Progenitor cell of endocrine pancreas (in vitro differentiated cells): Measurements from ENCODE around the gene GOLM1. TPM values are rescaled to one million over a fixed set of nuclear protein-coding genes. Genes with fewer than 3 reads are reported as not detected.
A peak's percentile ranks its signal among the peaks of the same experiment; 100 is the strongest.
"Not testable (repeated sequence)": the region's sequence is repeated elsewhere in the genome, so short reads cannot be mapped to it uniquely, and the experiment has no call there.

Experiments
- DNase-seq: peaks from one replicate; pipeline ENCODE4 v3.0.0; 2021; ENCODE audit warnings: low spot score; ENCODE audit not compliant: unreplicated experiment
- H3K27ac Mint-ChIP-seq: 2 replicates; pipeline ENCODE4 v1.8.0; 2021; ENCODE audit warnings: mild to moderate bottlenecking, moderate library complexity, mixed read lengths
- H3K27me3 Mint-ChIP-seq: 2 replicates; pipeline ENCODE4 v1.8.0; 2021; ENCODE audit warnings: mixed read lengths
- H3K36me3 Mint-ChIP-seq: 2 replicates; pipeline ENCODE4 v1.8.0; 2022; ENCODE audit warnings: mixed read lengths; ENCODE audit not compliant: insufficient read depth
- H3K4me1 Mint-ChIP-seq: 2 replicates; pipeline ENCODE4 v1.8.0; 2021; ENCODE audit warnings: low read depth, mixed read lengths
- H3K4me3 Mint-ChIP-seq: 2 replicates; pipeline ENCODE4 v1.8.0; 2021; ENCODE audit warnings: low read depth, mild to moderate bottlenecking, moderate library complexity, mixed read lengths
- H3K9me3 Mint-ChIP-seq: 2 replicates; pipeline ENCODE4 v1.8.0; 2021; ENCODE audit warnings: low read depth, mixed read lengths
- total RNA-seq: library from RNA; stranded (reverse); gene quantifications from 2 replicates; pipeline ENCODE4 v1.2.1, GENCODE V29; 2021
- TF ChIP-seq, protein P1 (sequence below): fragments of 200-600 bp; sonication (generic); IDR thresholded peaks from one replicate; pipeline ENCODE4 v1.5.0; 2021; ENCODE audit warnings: antibody characterized with exemption, mild to moderate bottlenecking; ENCODE audit not compliant: unreplicated experiment

GOLM1 gene
- total RNA-seq, 1 donor from 2014 or later, result 104 TPM

DNA sequence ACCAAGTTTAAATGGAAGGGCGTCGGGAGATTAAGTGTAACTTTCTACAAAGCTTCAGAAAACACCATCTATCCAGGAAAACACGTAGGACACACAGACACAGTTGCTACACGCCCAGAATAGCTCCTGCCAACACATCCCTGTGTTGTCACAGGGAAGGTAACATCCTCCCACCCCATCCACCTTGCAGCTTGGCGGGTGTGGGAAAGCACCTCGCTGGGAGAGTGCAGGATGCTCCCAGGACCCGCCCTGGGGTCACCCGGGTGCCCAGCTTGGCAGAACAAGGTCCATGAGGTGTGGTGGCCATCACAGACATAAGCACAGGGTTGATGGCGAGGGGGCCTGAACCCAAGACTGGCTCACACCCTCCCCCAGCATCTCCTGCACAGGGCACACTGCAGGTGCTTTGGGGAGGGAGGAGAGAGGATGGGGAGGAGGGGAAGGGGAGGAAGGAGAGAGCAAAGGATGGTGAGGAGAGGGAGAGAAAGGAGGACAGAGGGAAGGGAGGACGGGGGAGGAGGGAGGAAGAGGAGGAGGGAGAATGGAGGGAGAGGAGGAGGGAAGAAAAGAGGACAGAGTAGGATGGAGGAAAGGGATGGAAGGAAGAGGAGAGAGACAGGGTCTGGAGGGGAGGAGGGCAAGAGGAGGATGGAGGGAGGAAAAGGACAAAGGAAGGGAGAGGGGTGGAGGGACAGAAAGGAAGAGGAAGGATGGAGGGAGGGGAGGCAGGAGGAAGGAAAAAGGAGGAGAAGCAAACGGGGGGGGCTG lies 37.2 kb downstream of the GOLM1 start:
- DNase-seq, result no peak
- no peaks in the 10 kb centered on the region for H3K9me3 Mint-ChIP-seq
- H3K27me3 Mint-ChIP-seq, result no peaks in the 10 kb centered on the region
- peaks cover 12% of the 10 kb centered on the region for H3K4me1 Mint-ChIP-seq
- TF ChIP-seq, protein P1, sequence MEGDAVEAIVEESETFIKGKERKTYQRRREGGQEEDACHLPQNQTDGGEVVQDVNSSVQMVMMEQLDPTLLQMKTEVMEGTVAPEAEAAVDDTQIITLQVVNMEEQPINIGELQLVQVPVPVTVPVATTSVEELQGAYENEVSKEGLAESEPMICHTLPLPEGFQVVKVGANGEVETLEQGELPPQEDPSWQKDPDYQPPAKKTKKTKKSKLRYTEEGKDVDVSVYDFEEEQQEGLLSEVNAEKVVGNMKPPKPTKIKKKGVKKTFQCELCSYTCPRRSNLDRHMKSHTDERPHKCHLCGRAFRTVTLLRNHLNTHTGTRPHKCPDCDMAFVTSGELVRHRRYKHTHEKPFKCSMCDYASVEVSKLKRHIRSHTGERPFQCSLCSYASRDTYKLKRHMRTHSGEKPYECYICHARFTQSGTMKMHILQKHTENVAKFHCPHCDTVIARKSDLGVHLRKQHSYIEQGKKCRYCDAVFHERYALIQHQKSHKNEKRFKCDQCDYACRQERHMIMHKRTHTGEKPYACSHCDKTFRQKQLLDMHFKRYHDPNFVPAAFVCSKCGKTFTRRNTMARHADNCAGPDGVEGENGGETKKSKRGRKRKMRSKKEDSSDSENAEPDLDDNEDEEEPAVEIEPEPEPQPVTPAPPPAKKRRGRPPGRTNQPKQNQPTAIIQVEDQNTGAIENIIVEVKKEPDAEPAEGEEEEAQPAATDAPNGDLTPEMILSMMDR, result no peak
- H3K4me3 Mint-ChIP-seq, result no peak overlapping the region
- no peak overlapping the region for H3K27ac Mint-ChIP-seq
- H3K36me3 Mint-ChIP-seq, result peaks cover 9% of the 10 kb centered on the region

DNA sequence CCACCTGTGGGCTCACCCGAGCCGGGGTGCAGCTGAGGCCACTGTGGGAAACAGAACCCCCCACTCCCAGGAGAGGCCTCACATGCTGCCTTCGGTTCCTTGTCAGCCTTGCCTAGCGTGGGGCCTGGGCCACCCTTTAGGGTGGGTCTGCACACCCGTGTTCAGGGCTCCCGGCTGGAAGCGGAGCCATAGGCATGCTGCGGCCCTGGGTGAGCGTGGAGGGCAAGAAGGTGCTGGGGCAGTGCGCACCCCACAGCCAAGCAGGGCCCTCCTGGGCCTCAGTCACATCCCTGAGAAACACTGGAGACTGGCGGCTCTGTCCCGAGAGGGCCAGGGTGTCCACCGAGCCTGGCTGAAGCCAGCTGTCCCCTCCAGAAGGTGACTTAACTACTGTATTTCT lies 41.9 kb downstream of the GOLM1 start:
- H3K9me3 Mint-ChIP-seq, result no peaks in the 10 kb centered on the region
- peaks cover 4% of the 10 kb centered on the region for H3K4me1 Mint-ChIP-seq
- H3K4me3 Mint-ChIP-seq, result no peak overlapping the region
- no peak for DNase-seq
- TF ChIP-seq, protein P1, result no peak
- no peak overlapping the region for H3K27ac Mint-ChIP-seq
- H3K36me3 Mint-ChIP-seq, result peaks cover 7% of the 10 kb centered on the region
- H3K27me3 Mint-ChIP-seq, result no peaks in the 10 kb centered on the region

DNA sequence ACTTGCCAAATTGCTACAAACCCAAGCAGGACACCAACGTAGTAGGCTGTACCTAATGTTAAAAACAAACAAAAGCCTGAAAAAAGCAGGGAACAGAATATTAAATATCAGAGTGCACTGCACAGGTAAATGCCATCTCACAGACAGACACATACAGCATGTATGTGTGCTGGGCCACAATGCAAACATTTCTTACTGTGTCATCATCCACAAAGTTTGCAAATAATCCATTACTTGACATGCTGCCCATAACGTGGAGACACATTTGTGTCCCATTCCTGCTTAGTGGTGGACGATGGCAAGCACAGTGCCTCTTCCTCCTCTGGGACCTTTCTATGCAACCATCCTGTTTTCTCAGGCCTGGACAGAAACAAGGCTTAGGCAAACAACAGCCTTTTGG lies 44.7 kb downstream of the GOLM1 start:
- TF ChIP-seq, protein P1, result no peak
- peaks cover 9% of the 10 kb centered on the region for H3K4me1 Mint-ChIP-seq
- H3K9me3 Mint-ChIP-seq, result no peaks in the 10 kb centered on the region
- H3K27ac Mint-ChIP-seq, result peak overlapping the region; percentile 12
- H3K27me3 Mint-ChIP-seq, result no peaks in the 10 kb centered on the region
- peaks cover 13% of the 10 kb centered on the region for H3K36me3 Mint-ChIP-seq
- no peak overlapping the region for H3K4me3 Mint-ChIP-seq
- no peak for DNase-seq

DNA sequence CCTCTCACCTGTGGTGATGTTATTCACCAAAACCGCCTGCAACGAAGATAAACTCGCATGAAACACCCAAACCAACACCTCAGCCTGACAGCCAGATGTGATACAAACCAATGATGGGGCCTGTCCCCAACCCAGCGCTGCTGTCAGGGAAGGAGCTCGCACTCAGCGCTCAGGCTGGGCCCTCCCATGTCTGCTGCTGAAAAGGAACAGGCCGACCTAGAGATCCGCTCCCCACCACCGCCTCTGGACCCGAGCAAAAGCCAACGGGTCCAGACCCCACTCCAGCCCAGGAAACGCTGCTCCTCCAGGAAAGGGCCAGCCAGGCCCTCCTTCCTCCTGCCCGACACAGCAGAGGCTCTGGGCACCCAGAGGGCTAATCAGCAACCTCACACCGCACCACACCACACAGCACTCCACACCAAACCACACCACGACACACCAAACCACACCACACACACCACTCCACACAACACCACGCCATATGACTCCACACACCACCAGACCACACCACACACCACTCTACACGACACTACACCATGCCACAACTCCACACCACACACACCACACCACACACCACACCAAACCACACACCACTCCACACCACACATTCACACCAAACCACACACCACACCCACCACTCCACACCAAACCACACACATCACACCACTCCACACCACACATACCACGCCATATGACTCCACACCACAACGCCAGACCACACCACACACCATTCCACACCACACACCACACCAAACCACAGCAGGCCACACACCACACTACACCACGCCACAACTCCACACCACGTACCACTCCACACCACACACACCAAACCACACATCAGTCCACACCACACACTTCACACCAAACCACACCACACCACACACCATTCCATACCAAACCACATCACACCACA lies 46.5 kb downstream of the GOLM1 start:
- Mint-ChIP-seq H3K4me3 (no peak overlapping the region), H3K27ac (no peak overlapping the region), H3K36me3 (peaks cover 11% of the 10 kb centered on the region), H3K9me3 (no peaks in the 10 kb centered on the region), H3K27me3 (no peaks in the 10 kb centered on the region), H3K4me1 (peaks cover 6% of the 10 kb centered on the region)
- no peak for DNase-seq
- TF ChIP-seq, protein P1, result no peak

DNA sequence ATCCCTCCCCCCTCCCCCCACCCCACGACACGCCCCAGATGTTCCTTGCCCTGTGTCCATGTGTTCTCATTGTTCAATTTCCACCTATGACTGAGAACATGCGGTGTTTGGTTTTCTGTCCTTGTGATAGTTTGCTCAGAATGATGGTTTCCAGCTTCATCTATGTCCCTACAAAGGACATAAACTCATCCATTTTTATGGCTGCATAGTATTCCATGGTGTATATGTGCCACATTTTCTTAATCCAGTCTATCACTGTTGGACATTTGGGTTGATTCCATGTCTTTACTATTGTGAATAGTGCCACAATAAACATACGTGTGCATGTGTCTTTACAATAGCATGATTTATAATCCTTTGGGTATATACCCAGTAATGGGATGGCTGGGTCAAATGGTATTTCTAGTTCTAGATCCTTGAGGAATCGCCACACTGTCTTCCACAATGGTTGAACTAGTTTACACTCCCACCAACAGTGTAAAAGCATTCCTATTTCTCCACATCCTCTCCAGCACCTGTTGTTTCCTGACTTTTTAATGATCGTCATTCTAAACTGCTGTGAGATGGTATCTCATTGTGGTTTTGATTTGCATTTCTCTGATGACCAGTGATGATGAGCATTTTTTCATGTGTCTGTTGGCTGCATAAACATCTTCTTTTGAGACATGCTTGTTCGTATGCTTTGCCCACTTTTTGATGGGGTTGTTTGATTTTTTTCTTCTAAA lies 51.2 kb downstream of the GOLM1 start:
- peaks cover 17% of the 10 kb centered on the region for H3K36me3 Mint-ChIP-seq
- not testable (repeated sequence) for H3K4me3 Mint-ChIP-seq

More for the DNA sequence above, 51.2 kb downstream of the GOLM1 start:
- not testable (repeated sequence) for H3K27me3 Mint-ChIP-seq, H3K4me1 Mint-ChIP-seq, DNase-seq, H3K27ac Mint-ChIP-seq, H3K9me3 Mint-ChIP-seq
